ENCODE measurements around the gene CELSR2. TPM values are rescaled to one million over a fixed set of nuclear protein-coding genes. Genes with fewer than 3 reads are reported as not detected.
A peak's percentile ranks its signal among the peaks of the same experiment; 100 is the strongest.

Gene CELSR2
- total RNA-seq (2022), result 6.9 and 7.2 TPM in 2 replicates
- Bru-seq, nascent RNA, result percentile 28 among the genes with signal in this experiment
- percentile 60 among the genes with signal in this experiment for BruChase-seq, experiment 1, labeled RNA remaining after a 6-hour chase
- percentile 43 among the genes with signal in this experiment for BruChase-seq, experiment 2, labeled RNA remaining after a 2-hour chase
- long read RNA-seq, partial matches to known transcripts, result 7 of 10 reads
- long read RNA-seq, other reads (novel, unspliced or antisense), result 3 of 10 reads

GRCh38 chr1:109248797-109249629 lies at the start of gene CELSR2:
Gene CELSR2 (plus strand): TSS chr1:109249539. CDS start chr1:109250080, 541 bp downstream.
- BruUV-seq (replicated peaks), result no TSS peak
- intact Hi-C loops (cut with micrococcal nuclease), result loop anchor here (1.0 kb wide), 1 partner anchor 9 kb away; no protein-coding TSS in a partner anchor
- CTCF ChIA-PET, result interaction anchor here (0.6 to 1.8 kb wide), 7 partner anchors 10 to 524 kb away, joined by 3 to 9 read pairs (median 3); partner anchors contain the start of gene SARS1
- Mint-ChIP-seq H3K4me1 (ENCODE audit: insufficient read depth, unreplicated experiment) (no peaks in the 10 kb centered on the region), H3K9me3 (ENCODE audit: unreplicated experiment) (no peaks in the 10 kb centered on the region), H3K27me3 (ENCODE audit: insufficient read depth, unreplicated experiment) (no peaks in the 10 kb centered on the region), H3K36me3 (ENCODE audit: insufficient read depth, unreplicated experiment) (no peaks in the 10 kb centered on the region), H3K27ac (ENCODE audit: low read depth, unreplicated experiment) (no peak within 1 kb of the TSS), H3K4me3 (ENCODE audit: unreplicated experiment) (peak within 1 kb of the TSS; percentile 64)
- TF ChIP-seq CTCF (IDR thresholded peaks at IDR 0.05; ENCODE audit: unreplicated experiment), result no peak
- peak; percentile 72 for DNase-seq (ENCODE audit: unreplicated experiment)
- POLR2A ChIA-PET, result interaction anchor here (0.6 to 2.3 kb wide), 7 partner anchors 9 to 286 kb away, joined by 3 to 19 read pairs (median 6); partner anchors contain the start of genes SARS1 and SORT1

- POLR2A ChIA-PET, result interaction anchor here (1.5 to 4.3 kb wide), 6 partner anchors 8 to 199 kb away, joined by 6 to 69 read pairs (median 19); partner anchors contain the start of genes SARS1 and SORT1
- Mint-ChIP-seq H3K9me3 (ENCODE audit: unreplicated experiment) (no peaks in the 10 kb centered on the region), H3K4me1 (ENCODE audit: insufficient read depth, unreplicated experiment) (peaks cover 28% of the 10 kb centered on the region), H3K36me3 (ENCODE audit: insufficient read depth, unreplicated experiment) (no peaks in the 10 kb centered on the region), H3K27ac (ENCODE audit: low read depth, unreplicated experiment) (no peak overlapping the region), H3K27me3 (ENCODE audit: insufficient read depth, unreplicated experiment) (no peaks in the 10 kb centered on the region), H3K4me3 (ENCODE audit: unreplicated experiment) (no peak overlapping the region)
- CTCF ChIA-PET, result interaction anchor here (0.9 to 6.3 kb wide), 14 partner anchors 12 to 332 kb away, joined by 3 to 95 read pairs (median 4); partner anchors contain the start of genes CELSR2 and SARS1
- DNase-seq (ENCODE audit: unreplicated experiment), result no peak
- intact Hi-C loops (cut with micrococcal nuclease), result loop anchor here (10.0 kb wide), 2 partner anchors 225 to 335 kb away; partner anchors contain the start of genes GPR61 and PSMA5
- BruUV-seq (replicated peaks), result no TSS peak
- no peak for TF ChIP-seq CTCF (IDR thresholded peaks at IDR 0.05; ENCODE audit: unreplicated experiment)
Measured at GRCh38 chr1:109199710-109200109, 49.6 kb upstream of the CELSR2 start.

GRCh38 chr1:109201123-109201703 lies 48.1 kb upstream of the CELSR2 start:
- intact Hi-C loops (cut with micrococcal nuclease), result loop anchor here (1.0 to 10.0 kb wide), 4 partner anchors 39 to 224 kb away; partner anchors contain the start of gene PSMA5
- Mint-ChIP-seq H3K27me3 (ENCODE audit: insufficient read depth, unreplicated experiment) (no peaks in the 10 kb centered on the region), H3K4me1 (ENCODE audit: insufficient read depth, unreplicated experiment) (peaks cover 28% of the 10 kb centered on the region), H3K27ac (ENCODE audit: low read depth, unreplicated experiment) (no peak overlapping the region), H3K36me3 (ENCODE audit: insufficient read depth, unreplicated experiment) (no peaks in the 10 kb centered on the region), H3K4me3 (ENCODE audit: unreplicated experiment) (no peak overlapping the region), H3K9me3 (ENCODE audit: unreplicated experiment) (no peaks in the 10 kb centered on the region)
- ChIA-PET CTCF (interaction anchor here (0.7 to 6.3 kb wide), 26 partner anchors 11 to 334 kb away, joined by 3 to 95 read pairs (median 4); partner anchors contain the start of genes PSRC1, SARS1 and SORT1), POLR2A (interaction anchor here (0.6 to 1.9 kb wide), 13 partner anchors 9 to 197 kb away, joined by 3 to 31 read pairs (median 5); partner anchors contain the start of genes CELSR2, SARS1 and SORT1)
- peak; percentile 76 for TF ChIP-seq CTCF (IDR thresholded peaks at IDR 0.05; ENCODE audit: unreplicated experiment)
- no TSS peak for BruUV-seq (replicated peaks)
- DNase-seq (ENCODE audit: unreplicated experiment), result peak; percentile 93
